Erythroblast (primary cell): ENCODE results near the gene MICAL3.
"Not testable (repeated sequence)": the region's sequence is repeated elsewhere in the genome, so short reads cannot be mapped to it uniquely, and the experiment has no call there.

ENCODE experiments used
- DNase-seq, 2 experiments: peaks; one replicate each; lab custom pipeline; 2025; lab: John Stamatoyannopoulos, UW
- GATA1 ChIP-seq: IDR thresholded peaks from 2 replicates; pipeline ENCODE4 v1.6.1; 2011; ENCODE audit warnings: low read depth, mild to moderate bottlenecking, control low read depth, low read length, moderate library complexity
- POLR2A ChIP-seq: IDR thresholded peaks from 2 replicates; pipeline ENCODE4 v1.6.1; 2011; ENCODE audit warnings: mild to moderate bottlenecking, low read length

Gene MICAL3

GRCh38 chr22:18066181-18066859 is 42.0 kb upstream of the MICAL3 start:
- TF ChIP-seq POLR2A (no peak), GATA1 (no peak)
- no peak for DNase-seq

GRCh38 chr22:18065256-18065655 is 40.9 kb upstream of the MICAL3 start:
- DNase-seq, result no peak

GRCh38 chr22:18064636-18065035 is 40.3 kb upstream of the MICAL3 start:
- DNase-seq, result no peak
- TF ChIP-seq GATA1 (no peak), POLR2A (no peak)

More at GRCh38 chr22:18065256-18065655, 40.9 kb upstream of the MICAL3 start:
- TF ChIP-seq POLR2A, result no peak
- no peak for TF ChIP-seq GATA1

GRCh38 chr22:18063715-18064114 is 39.4 kb upstream of the MICAL3 start:
- not testable (repeated sequence) for DNase-seq

- TF ChIP-seq POLR2A (no peak), GATA1 (no peak)
- DNase-seq, result no peak
These were observed 38.9 kb upstream of the MICAL3 start for GRCh38 chr22:18063306-18063705.

GRCh38 chr22:18062421-18062820 is 38.1 kb upstream of the MICAL3 start:
- DNase-seq, result no peak
- no peak for TF ChIP-seq POLR2A
- TF ChIP-seq GATA1, result no peak

GRCh38 chr22:18060646-18061620 is 36.6 kb upstream of the MICAL3 start:
- no peak for DNase-seq
- TF ChIP-seq POLR2A (no peak), GATA1 (no peak)

GRCh38 chr22:18059991-18060390 is 35.6 kb upstream of the MICAL3 start:
- no peak for DNase-seq
- TF ChIP-seq POLR2A (no peak), GATA1 (no peak)

- no peak for TF ChIP-seq POLR2A
- no peak for TF ChIP-seq GATA1
These were observed 35.1 kb upstream of the MICAL3 start for GRCh38 chr22:18059473-18059872.

GRCh38 chr22:18059094-18059417 is 34.7 kb upstream of the MICAL3 start:
- TF ChIP-seq POLR2A (no peak), GATA1 (no peak)
- no peak for DNase-seq

More at GRCh38 chr22:18059473-18059872, 35.1 kb upstream of the MICAL3 start:
- DNase-seq, result no peak

- TF ChIP-seq GATA1 (no peak), POLR2A (no peak)
- no peak for DNase-seq
These were observed 34.2 kb upstream of the MICAL3 start for GRCh38 chr22:18058371-18059093.

GRCh38 chr22:18057568-18058209 is 33.3 kb upstream of the MICAL3 start:
- TF ChIP-seq GATA1, result no peak
- TF ChIP-seq POLR2A, result no peak
- peak in 1 of 2 experiments; percentile 49 for DNase-seq

- TF ChIP-seq GATA1 (no peak), POLR2A (no peak)
- DNase-seq, result no peak
These were observed 32.6 kb upstream of the MICAL3 start for GRCh38 chr22:18056807-18057474.
